CD4-positive, alpha-beta T cell treated with Interleukin-4 for 4 hours (primary cell): Measurements from ENCODE around the gene FGFRL1.

ENCODE experiments used
- DNase-seq: peaks from one replicate; pipeline ENCODE4 v3.0.0-alpha.2; 2020

FGFRL1 gene

DNA sequence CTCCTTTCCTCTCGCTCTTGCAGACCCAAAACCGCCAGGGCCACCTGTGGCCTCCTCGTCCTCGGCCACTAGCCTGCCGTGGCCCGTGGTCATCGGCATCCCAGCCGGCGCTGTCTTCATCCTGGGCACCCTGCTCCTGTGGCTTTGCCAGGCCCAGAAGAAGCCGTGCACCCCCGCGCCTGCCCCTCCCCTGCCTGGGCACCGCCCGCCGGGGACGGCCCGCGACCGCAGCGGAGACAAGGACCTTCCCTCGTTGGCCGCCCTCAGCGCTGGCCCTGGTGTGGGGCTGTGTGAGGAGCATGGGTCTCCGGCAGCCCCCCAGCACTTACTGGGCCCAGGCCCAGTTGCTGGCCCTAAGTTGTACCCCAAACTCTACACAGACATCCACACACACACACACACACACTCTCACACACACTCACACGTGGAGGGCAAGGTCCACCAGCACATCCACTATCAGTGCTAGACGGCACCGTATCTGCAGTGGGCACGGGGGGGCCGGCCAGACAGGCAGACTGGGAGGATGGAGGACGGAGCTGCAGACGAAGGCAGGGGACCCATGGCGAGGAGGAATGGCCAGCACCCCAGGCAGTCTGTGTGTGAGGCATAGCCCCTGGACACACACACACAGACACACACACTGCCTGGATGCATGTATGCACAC, 13.6 kb downstream of the FGFRL1 start:
- DNase-seq, result no peak

DNA sequence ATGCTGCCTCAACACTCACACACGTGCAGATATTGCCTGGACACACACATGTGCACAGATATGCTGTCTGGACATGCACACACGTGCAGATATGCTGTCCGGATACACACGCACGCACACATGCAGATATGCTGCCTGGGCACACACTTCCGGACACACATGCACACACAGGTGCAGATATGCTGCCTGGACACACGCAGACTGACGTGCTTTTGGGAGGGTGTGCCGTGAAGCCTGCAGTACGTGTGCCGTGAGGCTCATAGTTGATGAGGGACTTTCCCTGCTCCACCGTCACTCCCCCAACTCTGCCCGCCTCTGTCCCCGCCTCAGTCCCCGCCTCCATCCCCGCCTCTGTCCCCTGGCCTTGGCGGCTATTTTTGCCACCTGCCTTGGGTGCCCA, 14.7 kb downstream of the FGFRL1 start:
- peak; percentile 16 for DNase-seq

DNA sequence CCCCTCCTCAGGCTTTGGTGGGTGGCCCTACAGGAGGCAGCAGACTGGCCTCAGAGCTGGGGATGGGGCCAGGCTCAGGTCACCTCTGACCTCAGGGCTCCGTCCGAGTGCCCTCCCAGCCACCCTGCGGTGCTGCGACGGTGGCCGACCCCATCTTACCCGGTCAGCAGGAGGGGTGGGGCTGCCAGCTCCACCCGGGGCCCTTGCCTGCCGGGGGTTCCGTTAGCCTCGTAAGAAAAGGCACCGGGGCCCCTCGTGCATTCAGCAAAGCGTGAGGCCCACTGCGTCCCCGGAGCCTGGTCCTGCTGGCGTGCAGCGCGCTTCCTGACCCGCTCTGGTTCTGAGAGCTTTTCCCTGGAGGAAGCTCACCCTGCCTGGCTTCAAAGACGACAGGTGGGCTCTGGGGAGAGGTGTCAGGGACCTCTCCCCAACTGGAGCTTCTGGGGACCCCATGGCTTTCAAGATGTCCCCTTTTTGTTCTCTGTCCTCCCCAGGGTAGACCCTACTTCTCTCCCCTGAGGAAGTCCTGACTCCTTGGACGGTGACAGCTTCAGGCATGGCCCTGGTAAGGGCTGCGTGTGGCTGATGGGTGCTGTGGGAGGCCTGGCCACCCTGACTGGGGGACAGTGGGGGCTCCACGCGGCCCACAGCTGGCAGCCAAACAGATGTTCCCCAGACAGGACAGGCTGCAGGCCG, 15.9 kb downstream of the FGFRL1 start:
- DNase-seq, result no peak

DNA sequence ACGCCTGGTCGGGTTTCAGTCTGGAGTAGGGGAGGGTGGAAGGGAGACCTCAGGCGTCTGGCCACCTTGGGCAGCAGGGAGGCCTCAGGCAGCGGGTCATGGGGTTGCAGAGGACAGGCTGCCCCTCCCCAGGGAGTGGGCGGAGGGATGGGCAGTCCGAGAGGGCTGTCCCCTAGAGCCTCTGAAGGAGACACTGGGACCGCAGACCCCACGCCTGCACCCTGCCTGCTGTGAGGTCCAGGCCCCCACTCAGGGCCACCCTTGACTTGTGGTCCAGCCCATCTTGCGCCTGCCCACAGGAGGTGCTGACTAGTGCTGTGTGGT, 16.5 kb downstream of the FGFRL1 start:
- no peak for DNase-seq

DNA sequence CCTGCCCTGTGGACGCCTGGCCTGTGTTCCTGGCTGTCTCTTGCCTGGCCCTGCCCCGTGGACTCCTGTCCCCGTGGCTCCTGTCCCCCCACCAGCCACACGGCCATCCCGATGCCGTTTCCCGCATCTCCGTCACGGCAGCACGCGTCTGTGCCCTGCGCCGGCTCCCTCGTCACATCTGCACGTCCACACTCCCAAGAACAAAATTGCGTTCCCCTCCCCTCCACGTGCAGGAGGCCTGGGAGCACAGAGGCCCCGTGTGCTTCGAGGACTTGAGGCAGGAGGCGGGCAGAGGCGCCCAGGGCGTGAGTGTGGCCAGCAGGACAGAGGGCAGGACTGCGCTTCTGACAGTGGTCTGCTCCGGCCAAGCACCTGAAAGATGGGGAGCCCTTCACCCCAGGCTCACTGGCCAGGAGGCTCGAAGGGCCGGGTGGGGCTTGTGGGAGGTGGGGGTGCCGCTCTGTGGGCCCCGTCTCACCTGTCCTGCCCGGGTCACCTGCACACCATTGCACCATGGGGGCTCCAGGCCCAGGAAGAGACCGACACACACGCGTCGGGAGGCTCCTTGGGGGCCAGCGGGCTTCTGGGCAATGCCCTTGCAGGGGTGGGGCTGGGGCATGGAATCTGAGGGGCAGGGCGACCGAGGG, 17.3 kb downstream of the FGFRL1 start:
- no peak for DNase-seq

DNA sequence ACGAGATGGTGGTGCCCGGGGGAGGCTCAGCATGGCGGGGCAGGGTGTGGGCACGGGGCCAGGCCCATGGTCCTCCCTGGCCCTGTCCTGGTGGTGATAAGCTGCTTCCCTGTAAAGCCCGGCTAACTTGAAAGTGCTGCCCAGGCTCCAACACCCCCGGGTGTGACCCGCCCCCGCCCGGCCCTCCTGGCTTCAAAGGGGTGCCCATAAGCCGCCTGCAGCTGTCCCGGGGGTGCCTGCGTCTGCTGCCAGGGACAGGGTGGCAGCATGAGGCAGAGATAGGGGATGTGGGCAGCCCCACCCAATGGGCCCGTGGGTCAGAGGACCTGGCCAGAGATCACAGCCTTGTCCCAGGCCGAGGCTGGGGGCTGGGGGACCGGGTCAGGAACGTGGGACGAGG, 18.1 kb downstream of the FGFRL1 start:
- DNase-seq, result no peak

DNA sequence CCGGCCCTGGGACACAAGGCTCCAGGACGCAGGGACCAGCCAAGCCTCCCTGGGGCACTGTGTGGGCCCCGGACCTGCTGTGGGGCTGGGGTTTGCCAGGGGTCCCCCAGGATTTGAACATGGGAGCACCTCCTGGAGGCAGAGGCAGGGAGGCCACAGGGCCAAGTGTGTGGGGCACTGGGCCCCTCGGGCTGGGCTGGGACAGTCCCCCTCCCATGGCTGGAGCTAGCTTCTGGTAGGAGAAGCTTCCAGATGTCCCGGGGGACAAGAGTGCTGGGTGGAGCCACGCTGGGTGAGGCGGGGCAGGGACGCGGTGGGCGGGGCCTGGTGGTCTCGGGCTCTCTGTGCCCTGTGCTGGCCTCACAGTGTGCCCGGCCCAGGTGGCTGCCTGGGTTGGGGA, 18.6 kb downstream of the FGFRL1 start:
- DNase-seq, result no peak

DNA sequence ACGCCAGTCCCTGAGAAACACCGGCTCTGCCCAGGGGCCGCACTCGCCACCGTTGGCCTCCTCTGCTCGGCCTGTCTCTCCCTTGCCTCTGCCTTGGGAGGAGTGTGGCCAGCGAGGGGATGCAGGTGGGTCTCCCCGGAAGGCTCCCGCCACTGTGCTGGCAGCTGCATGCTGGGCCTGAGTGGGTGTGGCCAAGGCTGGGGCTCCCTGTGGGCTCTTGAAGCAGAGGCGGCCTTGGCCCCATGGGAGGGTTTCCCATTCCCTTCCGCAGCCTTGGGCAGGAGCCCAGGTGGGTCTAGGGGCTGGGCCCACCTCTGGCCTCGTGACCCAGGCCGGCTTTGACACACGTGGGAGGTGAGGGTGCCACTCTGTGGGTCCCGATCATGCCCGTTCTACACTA, 19.1 kb downstream of the FGFRL1 start:
- no peak for DNase-seq

DNA sequence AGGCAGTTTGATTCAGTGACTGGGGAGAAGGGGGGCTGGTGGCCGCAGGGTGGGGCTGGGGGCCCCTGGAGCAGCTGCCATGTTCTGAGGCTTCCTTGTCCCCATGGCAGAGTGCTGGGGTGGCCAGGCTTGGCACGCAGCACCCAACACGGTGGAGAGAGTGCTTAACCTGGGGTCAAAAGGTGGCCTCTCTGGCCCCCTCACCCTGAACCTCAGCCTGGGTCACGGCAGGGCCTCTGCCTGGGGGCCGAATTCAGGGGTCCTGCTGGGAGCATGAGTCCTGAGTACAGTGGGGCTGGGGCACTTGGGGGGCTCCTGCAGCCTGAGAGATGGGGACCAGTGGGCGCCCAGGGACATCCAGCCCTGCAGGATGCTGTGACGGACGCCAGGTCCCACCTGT, 19.9 kb downstream of the FGFRL1 start:
- DNase-seq, result no peak

DNA sequence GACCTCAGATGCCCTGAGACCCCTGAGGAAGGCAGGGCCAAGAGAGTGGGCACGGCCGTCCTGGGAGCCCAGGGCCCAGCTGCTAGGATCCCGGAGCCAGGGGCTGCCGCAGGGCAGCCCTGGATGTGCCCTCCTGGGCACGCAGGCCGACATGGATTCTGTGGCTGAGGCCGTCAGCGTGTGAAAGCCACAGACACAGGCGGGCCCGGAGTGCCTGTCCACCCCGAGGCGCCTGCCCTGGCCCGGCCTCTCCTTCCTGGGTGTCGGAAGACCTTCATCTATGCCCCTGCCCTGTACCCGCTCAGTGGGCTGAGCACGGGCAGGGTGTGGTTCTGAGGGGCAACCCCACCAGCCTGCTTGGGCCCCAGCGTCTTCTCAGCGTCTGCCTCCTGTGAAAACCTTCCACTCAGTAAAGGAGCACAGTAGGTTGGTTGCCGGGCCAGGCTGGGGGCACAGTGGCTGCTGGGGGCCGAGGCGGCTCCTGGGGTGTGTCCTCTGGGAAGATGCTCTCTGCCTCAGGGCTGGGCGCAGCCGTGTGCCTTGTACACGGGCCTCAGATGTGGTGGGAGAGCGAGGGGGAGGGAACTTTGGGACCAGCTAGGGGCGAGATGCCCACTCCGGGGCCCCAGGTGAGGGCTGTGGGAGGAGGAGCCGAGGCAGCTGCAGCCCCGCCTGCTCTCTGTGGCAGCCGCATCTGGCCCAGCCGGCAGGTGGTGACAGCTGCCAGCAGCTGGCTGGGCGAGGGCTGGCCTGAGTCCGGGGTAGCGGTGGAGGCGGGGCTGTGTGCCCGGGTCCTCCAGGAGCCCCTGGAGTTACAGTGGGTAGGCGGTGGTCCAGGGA, 20.8 kb downstream of the FGFRL1 start:
- DNase-seq, result no peak

DNA sequence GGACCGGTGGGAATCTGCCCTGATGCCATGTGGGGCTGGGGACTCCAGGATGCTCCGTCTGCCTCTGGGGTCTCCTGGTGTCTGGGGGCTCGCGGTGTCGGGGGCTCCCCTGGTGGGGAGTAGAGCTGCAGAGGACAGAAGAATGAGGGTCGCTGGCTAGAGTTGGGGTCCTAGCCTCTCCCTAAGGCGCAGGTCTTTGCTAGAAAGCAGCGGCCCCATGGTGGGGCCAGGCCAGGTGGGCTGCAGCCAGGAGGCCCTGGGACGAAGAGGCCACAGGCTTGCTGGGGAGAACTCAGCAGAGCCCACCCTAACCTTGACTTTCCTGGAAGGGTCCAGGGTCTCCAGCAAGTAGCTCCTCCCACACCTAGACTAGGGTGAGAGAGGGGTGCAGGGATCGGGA, 21.4 kb downstream of the FGFRL1 start:
- no peak for DNase-seq

DNA sequence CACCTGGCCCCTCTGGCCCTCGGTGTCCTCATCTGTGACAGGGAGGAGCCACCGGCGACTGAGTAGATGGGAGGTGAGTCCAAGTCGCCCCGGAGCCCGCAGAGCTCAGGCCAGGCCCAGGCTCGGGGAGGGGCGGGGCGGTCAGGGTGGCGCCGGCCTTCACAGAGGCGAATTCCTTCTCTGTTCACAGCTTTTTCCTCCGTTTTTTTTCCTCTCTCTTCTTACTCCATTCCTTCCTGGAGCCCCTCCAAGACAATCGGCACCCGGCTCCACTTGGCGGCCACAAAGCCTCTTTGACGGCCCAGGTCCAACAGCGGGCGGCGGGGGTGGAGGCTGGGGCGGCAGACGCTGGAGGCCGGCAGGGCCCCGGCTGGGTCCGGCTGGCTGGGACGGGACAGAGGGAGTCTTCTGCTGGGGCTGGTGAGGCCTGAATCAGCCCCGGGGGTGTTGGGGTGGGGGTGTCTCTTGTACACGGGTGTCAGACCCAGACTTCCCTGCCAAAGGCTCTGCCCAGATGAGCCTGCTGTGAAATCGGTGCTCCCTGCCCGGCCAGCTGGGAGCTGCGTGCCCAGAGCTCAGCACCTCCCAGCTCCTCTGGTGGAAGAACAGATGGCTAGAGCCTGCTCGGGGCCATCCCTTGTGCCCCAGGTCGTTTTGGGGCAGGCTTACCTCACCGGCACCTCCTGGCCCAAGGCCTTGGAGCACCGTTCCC, 22.6 kb downstream of the FGFRL1 start:
- DNase-seq, result no peak

DNA sequence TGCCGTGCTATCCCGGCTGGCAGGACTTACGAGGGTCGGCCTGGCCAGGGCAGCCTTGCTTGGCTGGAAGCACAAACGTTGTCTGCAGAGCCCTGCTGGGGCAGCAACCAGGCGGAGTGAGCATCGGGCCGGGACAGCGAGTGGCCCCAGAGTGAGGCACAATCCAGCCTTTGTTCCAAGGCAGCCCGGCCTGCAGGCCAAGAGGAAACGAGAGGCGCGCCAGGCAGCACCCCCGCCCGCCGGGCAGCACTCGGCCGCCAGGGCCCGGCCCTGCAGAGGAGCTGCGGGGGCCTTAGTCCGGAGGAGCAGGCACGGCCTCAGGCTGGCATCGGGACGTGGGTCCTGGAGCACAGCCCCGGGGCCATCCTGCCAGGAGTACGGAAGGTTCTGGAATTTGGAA, 24.1 kb downstream of the FGFRL1 start:
- no peak for DNase-seq

DNA sequence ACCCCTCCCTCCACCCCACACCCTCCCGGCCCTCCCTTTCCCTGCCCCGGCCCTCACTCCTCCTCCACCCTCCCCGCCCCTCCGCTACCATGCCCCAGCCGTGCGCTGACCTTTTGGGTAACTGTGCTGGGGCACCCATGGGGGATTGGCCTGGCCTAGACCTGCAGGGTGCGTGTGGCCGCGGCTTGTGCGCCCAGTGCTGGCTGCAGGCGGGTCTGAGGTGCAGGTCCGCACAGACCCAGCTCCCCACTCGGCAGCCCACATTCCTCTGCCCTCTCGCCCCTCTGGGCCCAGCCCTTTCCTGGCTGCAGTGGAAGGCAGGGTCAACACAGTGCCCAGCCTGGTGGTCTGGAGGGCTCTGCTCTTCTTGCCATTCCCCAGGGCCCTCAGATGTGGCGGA, 24.7 kb downstream of the FGFRL1 start:
- no peak for DNase-seq

DNA sequence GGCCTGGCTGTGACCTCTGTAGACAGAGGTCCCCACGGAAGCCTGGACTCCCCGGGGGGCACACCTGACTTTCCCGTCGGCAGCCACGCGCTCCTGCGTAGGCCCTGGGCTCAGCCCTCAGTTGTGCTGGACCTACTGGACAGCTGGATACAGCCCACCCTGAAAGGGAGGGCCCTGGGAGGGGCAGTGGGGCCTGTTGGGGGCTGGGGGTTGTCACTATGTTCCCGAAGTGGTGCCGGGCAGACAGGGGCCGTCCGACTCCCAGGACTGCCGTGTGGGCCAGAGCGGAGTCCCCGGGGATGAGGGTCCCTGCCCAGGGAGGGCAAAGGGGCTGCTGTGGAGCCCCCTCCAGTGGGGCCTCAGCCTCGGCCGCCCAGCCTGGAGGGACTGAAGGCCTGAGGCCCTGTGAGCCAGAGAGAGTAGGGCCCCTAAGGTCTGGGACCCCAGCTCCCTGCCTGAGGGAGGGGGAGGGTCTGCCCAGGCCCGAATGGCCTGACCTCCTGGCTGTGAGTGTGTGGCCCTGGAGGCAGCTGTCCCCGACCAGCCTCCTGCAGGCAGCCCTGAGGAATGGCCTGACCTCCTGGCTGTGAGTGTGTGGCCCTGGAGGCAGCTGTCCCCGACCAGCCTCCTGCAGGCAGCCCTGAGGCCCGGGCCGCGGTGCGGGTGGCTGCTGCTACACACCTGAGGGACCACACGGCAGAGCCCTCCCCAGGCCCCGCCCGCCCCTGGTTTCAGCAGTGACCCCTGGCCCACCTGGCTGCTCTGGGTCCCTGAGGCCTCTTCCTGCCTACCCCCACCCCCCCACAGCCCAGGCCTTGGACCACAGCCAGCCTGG, 25.8 kb downstream of the FGFRL1 start:
- no peak for DNase-seq

DNA sequence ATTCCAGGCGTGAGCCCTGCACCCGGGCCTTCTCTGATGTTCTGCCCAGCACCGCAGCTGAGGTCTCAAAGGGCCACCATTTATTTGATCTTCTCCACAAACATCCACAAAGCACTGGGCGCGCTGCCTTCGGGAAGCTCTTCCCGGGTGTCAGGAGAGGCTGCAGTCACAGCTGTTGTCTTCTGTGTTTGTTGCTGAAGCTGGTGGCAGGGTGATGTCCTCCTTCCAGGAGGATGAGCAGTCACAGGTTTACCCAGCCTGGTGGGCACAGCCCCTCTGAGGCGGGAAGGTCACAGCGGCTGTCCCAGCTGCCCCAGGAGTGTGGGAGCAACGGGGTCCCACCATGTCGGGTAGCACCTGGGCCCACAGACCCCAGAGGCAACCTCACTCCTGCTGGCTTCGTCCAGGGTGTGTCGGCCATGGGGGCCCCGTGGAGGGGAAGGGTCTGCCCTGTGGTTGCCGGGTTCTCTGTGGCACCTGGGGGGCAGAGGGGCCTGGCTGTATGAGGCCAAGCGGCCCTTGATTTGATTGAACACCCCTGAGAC, 27.6 kb downstream of the FGFRL1 start:
- DNase-seq, result no peak

DNA sequence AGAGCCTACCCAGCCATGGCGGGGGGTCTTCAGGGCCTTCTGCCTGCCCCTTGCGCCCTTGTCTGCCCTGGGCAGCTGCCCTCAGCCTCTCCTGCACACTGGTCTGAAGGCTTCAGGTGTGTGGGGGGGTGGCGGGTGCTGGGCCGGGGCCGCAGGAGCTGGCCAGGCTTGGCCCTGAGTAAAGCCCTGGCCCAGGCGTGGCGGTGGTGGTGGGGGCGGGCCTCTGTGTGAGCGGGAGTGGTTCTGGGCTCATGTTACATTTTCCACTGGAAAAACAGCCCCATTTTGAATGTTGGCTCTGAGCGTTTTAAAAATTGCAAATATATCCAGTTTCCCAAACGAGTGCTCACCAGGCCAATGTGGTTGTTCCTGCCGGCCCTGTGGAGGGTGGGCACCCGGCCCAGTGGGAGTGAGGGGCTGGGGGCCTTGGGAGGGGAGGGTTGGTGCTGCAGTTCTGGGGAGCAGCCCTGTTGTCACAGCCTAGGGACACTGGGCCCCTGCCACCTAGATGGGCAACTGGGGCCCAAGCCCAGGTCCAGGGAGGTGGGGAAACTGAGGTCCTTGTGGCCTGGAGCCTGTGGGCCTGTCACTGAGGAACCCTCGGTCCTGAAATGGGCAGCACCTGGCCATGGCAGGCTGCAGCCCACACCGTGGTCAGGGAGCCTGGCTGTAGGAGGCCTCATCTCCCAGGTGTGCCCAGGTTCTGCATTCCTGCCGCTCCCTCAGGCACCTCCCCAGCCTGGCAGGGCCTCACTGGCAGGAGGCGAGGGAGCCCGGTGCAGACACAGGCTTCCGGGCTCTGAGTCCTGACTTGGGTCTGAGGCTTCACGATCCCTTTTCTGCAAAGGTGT, 28.3 kb downstream of the FGFRL1 start:
- DNase-seq, result no peak

DNA sequence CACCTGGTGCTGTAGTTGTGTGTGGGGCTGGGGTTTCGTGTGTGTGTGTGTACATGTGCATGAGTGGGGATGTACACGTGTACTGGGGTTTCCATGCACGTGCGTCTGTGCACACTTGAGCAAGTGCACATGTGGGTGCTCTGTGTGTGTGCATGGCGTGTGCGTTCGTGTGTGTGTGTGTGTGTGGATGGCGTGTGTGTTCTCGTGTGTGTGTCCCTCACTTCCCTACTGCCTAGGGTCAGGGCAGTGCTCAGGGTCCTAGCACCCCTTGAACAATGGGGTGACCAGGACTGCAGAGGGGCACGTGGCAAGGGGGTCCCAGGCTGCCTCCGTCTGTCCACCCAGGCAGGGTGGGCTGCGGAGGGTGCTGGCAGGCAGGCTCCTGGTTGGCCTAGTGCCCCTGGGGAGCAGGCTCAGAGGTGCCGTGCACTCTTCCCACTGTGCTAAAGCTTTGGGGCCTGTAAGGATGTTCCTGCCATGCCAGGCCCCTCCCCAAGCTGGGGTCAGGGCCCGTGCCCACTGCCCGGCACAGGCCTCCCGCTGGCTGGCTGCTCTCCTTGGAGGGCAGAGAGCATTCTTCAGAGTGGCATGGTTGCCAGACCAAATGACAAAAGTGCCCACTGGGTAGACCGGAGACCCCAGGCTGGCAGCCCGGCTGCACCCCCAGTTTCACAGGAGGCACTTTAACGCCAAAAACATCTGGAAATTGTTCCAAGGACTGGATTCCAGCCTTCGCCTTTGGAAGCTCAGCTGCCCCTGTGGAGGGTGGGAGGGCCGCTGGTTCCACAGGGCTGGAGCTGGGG, 29.1 kb downstream of the FGFRL1 start:
- no peak for DNase-seq

DNA sequence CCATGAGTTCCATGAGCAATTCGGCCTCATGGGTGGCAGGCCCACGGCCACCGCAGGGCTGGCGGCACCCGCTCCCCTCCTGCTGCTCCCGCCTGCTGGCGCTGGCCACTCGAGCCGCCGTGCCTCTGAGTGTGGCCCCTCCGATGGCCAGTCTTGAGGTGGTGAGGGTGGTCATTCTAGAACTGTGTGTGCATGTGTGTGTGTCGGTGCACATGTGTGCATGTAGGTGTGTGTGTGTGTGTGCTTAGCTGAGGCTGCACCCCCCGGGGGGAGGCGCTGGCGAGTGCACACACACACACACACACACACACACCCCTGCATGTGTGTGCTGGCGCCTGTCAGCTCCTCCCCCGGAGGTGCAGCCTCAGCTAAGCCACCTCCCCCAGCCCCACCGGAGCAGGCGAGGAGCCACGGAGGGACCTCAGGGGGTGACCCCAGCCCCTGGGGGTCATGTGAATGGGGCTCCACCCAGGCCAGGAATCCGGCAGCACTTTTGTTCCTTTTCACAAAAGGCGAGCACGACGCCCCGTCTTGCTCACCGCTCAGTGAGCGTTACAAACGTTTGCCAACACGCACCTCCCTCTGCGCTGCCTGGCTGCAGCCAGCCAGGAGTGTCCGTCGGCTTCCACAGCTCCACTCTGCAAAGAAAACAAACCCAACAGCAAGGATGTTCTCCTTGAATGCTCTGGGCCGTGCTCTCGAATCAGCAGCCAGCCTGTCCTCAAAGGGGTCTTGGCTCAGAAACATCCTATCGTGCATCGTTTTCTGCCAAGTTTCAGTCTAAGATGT, 29.9 kb downstream of the FGFRL1 start:
- no peak for DNase-seq
